ENCODE data around the gene ACOD1. TPM values are rescaled to one million over a fixed set of nuclear protein-coding genes. Genes with fewer than 3 reads are reported as not detected.
"Not testable (repeated sequence)": the region's sequence is repeated elsewhere in the genome, so short reads cannot be mapped to it uniquely, and the experiment has no call there.

The ACOD1 gene
- total RNA-seq = not detected

DNA sequence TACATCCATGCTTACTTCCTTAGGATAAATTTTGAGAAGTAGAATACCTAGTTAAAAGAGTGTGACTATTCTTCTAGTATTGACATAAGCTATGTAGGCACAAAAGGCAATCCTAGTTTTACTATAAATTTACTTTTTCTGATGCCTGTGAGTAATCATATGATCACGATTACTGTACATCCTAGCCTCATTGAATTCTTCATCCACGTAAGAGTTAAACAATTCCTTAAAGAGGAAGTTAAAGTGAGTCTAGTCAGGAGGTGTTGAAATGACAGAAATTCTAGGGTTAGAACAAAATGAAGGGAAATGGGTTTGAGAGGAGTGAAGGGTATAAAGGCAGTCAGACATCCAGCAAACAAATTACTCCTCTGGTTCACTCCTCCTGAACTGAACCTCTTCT is at the start of gene ACOD1:
TSS of gene ACOD1 (plus strand) at position 363 of the 400 bp plus-strand sequence. CDS start 48 bp downstream, outside the sequence.
- DNase-seq = no peak

DNA sequence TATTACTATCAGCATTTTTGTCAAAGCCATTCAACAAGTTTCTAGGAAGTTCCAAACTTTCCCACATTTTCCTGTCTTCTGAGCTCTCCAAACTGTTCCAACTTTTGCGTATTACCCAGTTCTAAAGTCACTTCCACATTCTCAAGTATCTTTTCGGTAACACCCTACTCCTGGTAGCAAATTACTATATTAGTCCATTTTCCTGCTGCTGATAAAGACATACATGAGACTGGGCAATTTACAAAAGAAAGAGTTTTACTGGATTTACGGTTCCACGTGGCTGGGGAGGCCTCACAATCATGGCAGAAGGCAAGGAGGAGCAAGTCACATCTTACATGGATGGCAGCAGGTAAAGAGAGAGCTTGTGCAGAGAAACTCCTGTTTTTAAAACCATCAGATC is 49.2 kb upstream of the ACOD1 start:
- DNase-seq = not testable (repeated sequence)

GRCh38 chr13:76903544-76904162 is 44.7 kb upstream of the ACOD1 start:
- DNase-seq = peak; percentile 53

DNA sequence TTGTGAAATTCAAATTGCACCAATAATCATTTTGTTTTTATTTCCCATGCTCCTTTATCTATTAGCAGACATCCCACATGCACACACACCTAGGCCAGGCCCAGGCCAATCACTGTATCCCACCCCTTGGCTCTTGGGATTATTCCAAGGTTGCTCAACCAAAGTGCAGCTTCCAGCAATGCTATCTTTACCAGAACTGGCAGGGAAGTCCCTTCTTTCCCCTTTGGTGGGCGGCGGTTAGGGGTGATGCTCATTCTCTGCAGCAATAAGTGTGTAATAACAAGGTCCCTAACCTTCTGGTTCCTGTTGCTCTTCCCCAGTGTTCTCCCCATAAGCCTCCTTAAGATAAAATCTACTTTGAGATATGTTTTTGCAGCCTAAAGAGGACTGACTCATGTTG is 43.8 kb upstream of the ACOD1 start:
- DNase-seq = no peak

DNA sequence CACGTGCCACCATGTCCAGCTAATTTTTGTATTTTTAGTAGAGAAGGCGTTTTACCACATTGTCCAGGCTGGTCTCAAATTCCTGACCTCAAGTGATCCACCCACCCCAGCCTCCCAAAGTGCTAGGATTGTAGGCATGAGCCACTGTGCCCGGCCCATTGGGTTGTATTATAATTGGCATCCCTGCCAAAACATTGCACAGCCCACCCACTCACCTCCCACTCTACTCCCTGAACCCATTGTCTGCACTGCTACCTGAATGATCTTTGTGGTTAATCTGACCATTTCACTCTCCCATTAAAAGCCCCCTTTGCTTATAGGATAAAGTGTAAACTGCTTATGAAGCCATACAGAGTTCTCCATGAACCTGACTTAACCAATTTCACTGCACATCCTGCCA is 35.8 kb upstream of the ACOD1 start:
- no peak for DNase-seq

- DNase-seq = no peak
Observed at GRCh38 chr13:76913898-76914297, 34.4 kb upstream of the ACOD1 start.

DNA sequence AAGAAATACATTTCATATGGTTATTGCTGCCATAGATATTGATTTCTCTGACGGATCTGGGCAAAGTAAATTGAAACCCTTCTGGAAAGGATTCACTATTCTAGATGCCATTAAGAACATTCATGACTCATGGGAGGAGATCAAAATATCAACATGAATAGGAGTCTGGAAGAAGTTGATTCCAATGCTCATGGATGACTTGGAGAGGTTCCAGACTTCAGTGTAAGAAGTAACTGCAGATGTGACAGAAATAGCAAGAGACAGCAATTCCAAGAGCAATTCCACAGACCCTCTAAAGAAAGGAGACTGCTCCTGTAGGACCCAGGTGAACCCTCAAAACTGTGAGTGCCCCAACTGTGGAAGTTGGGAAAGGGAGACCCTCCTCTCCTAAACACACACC is 31.2 kb upstream of the ACOD1 start:
- no peak for DNase-seq

DNA sequence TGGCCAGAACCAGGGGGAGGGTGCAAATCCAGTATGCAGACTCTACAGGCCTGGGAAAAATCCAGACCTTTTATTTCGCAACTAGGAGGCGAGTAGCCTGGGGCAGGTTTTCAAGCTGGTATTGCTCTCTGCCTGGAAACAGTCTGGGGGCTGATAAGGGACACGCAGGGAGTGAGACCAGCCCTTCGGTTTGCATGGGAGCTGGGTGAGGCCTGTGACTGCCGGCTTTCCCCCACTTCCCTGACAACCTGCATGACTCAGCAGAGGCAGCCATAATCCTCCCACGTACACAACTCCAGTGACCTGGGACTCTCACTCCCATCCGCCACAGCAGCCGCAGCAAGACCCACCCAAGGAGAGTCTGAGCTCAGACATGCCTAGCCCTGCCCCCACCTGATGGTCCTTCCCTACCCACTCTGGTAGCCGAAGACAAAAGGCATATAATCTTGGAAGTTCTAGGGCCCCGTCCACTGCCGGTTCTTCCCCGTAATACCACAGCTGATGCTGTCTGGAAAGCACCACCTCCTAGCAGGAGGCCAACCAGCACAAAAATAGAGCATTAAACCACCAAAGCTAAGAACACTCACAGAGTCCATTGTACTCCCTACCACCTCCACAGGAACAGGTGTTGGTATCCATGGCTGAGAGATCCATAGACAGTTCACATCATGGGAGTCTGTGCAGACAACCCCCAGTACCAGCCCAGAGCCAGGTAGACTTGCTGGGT is 30.4 kb upstream of the ACOD1 start:
- DNase-seq = not testable (repeated sequence)

DNA sequence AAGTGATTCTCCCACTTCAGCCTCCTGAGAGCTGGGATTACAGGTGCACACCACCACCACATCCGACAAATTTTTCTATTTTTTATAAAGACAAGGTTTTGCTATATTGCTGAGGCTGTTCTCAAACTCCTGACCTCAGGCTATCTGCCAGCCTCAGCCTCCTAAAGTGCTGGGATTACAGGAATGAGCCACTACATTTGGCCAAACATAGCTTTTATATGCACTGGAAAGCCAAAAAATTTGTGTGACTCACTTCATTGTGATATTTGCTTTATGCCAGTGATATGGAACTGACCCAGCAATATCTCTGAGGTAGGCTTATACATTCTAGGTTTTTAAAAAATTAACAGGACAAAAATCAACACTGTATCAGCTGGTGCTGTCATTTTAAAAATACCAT is 26.8 kb upstream of the ACOD1 start:
- no peak for DNase-seq

DNA sequence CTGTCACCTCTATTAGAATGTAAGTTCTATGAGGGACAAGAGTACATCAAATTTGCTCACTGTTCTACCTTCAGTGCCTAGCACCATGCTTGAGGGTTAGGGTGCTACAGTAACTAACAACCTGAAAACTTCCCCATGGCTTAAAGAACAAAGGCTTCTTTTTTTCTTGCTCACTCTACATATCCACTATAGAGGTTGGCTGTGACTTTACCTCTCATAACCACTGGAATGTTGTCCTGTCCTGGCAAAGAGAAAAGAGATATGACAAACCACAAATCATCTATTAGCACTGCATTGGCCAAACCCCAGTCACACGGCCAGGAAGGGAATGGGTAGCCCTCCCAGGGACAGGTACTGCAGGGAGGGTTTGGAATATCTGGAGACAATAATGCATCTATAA is 23.2 kb upstream of the ACOD1 start:
- DNase-seq = no peak

- DNase-seq = no peak
Observed at GRCh38 chr13:76927955-76928354, 20.4 kb upstream of the ACOD1 start.

DNA sequence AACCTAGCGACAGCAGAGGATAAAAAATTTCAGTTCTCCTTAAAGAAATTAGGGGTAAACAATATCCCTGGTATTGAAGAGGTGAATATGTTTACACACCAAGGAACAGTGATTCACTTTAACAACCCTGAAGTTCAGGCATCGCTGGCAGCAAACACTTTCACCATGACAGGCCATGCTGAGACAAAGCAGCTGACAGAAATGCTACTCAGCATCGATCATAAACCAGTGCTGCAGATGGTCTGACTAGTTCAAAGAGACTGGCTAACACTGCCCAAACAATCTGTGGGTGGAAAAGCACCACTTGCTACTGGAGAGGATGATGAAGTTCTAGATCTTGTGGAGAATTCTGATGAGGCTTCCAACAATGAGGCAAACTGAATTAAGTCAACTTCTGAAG is 19.9 kb upstream of the ACOD1 start:
- no peak for DNase-seq

GRCh38 chr13:76929320-76929719 is 19.0 kb upstream of the ACOD1 start:
- no peak for DNase-seq

DNA sequence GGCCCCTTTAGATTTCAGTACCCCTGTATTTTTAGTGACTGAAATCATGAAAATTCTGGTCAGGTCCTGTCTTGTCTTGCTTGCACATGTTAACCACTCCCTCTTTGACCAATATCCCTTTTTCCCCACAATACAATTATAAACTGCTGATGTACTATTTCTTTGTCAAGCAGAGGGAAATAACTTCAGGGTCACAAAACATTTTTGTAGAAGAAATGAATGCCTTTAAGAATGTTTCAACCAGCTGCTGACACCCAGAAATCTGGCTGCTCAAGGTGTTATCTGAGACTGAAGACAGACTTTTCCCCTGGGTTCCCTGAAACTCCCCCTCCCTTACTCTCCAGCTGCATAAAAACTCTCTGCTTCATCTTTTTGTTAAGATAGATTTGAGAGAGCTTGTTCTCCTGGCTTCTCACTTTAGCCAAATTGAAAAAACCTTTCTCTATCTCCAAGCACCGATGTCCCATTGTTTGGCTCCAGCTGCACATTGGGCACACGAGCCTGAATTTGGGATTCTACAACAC is 18.4 kb upstream of the ACOD1 start:
- DNase-seq = no peak

- no peak for DNase-seq
Observed at GRCh38 chr13:76932076-76932475, 16.2 kb upstream of the ACOD1 start.

GRCh38 chr13:76934671-76935070 is 13.6 kb upstream of the ACOD1 start:
- no peak for DNase-seq

GRCh38 chr13:76936763-76937162 is 11.5 kb upstream of the ACOD1 start:
- DNase-seq = no peak

- no peak for DNase-seq
Observed at GRCh38 chr13:76937281-76937820, 11.0 kb upstream of the ACOD1 start.

DNA sequence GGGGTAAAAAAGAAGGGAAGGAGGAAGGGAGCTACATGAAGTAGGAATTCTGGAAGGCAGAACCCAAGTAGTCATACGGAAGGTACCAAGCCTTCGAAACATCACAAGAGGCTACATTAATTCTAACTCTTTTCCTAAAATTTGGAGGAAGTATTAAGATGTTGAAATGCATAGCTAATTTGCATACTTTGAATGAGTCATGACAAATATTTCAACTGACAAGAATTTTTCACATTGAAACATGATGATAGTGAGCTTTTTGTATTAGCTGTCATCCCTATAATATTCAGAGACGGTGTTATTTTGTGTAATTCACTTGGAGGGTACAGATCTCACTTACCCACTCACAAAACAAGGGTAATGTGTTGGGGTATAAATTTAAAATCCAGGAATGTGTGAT is 9.1 kb upstream of the ACOD1 start:
- DNase-seq = no peak

DNA sequence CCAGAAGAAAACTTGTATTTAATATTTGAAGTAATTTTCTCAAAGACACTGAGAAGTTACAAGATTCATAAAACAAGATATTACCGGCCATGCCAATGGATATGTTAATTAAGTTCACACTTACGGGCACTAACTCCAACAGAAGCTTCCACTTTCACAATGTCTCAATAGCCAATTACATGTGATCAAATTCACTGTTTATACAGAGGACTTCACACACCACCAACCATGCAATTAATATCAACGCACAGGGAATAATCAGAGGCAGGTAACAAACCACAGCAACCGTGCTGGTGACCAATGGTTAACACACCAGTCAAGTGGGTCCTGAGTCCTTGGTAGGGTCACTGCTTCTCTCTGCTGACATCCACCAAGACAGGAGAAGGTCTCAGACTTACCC is 5.9 kb upstream of the ACOD1 start:
- DNase-seq = no peak

- no peak for DNase-seq
Observed at GRCh38 chr13:76943646-76944045, 4.7 kb upstream of the ACOD1 start.

DNA sequence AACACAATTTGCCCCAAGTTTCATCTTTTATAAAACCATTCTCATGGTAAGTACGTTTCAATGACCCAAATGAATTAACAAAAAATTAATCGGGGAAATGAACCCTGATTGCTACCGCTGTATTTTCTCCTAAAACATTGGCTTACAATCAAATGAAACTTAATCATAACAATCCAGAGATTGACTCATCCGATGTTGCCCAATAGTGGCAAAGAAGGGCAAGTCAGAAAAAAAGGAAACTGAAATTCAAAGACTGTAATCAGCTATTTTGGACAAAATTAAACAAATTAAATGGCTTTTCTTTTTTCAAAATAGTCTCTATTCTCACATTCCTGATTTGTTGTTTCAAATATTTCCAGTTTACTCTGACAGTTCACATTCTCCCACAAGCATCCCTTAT is 3.9 kb upstream of the ACOD1 start:
- DNase-seq = no peak

GRCh38 chr13:76950101-76950500 is 1.8 kb downstream of the ACOD1 start:
- no peak for DNase-seq

DNA sequence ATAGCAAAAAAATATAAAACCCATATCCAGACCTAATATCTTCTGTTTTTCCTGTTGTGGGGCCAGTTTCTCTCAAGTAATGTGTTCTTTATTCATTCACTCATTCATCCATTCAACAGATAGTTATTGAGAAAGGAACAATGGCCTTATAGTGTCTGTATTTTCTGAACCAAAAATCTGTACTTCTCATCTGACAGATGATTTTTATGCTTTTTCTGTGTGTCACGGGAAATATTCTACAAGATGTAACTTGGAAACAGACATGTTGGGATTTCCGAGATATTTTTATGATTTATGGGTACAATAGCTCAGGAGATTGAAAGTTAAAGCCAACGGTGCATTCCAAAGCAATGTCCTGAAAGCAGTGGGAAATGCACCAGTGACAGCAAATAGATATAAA is 5.7 kb downstream of the ACOD1 start:
- no peak for DNase-seq

All from effector CD4-positive, alpha-beta T cell (primary cell).